Ovary (tissue), 9 donors: ENCODE measurements around the gene MTR. TPM values are rescaled to one million over a fixed set of nuclear protein-coding genes. Genes with fewer than 3 reads are reported as not detected.

Experiments
- DNase-seq, 5 donors: peaks; one replicate each; pipeline ENCODE4 v3.0.0-alpha.2; 2019 to 2020
- H3K27ac ChIP-seq, 2 donors: fragments of 200-600 bp; one replicate each; pipeline versions ENCODE4 v1.5.1 to v1.8.0; 2019 to 2022
- H3K27me3 ChIP-seq: fragments of 200-600 bp; one replicate; pipeline ENCODE4 v1.8.0; 2022
- H3K36me3 ChIP-seq: fragments of 200-600 bp; sonication (generic); one replicate; pipeline ENCODE4 v1.5.1; 2019
- H3K4me1 ChIP-seq: one replicate; pipeline ENCODE4 v1.8.1; 2013; ENCODE audit warnings: mild to moderate bottlenecking, moderate library complexity; ENCODE audit not compliant: insufficient read depth
- H3K4me3 ChIP-seq: fragments of 200-600 bp; sonication (generic); one replicate; pipeline ENCODE4 v1.5.1; 2017
- H3K9me3 ChIP-seq, 2 donors: fragments of 200-600 bp in 1 of 2; sonication (generic) in 1 of 2; one replicate each; pipeline versions ENCODE4 v1.5.1 to v1.8.1; 2013 to 2019; ENCODE audit warnings: mild to moderate bottlenecking in 1 of 2, moderate library complexity in 1 of 2
- CTCF ChIP-seq, 3 donors: fragments of 450-650 bp in 2 of 3; fragments of 200-600 bp in 1 of 3; IDR thresholded peaks; one replicate each; pipeline versions ENCODE4 v1.5.1 to v1.8.0; 2016 to 2022; ENCODE audit warnings: antibody characterized with exemption in 3 of 3, mild to moderate bottlenecking in 1 of 3
- EP300 ChIP-seq: sonication (generic); formaldehyde crosslinking; IDR thresholded peaks from one replicate; pipeline ENCODE4 v1.6.1; 2017; ENCODE audit warnings: antibody characterized with exemption
- POLR2A ChIP-seq: fragments of 450-650 bp; IDR thresholded peaks from one replicate; pipeline ENCODE4 v1.6.1; 2017; ENCODE audit warnings: antibody characterized with exemption, mild to moderate bottlenecking, moderate library complexity
- WGBS, 3 donors: extraction: QIAGEN DNeasy Blood & Tissue Kit in 1 of 3; methylation state at CpG; one replicate each; pipeline versions ENCODE4 v1.1.5 to v1.1.7; 2013 to 2017; 5-methylcytosine and 5-hydroxymethylcytosine counted together
- intact Hi-C, 4 donors: fragments of 100-400 bp; cut with DNase I; formaldehyde crosslinking; loops; one replicate each; pipeline versions ENCODE4 v1.11.0 to v1.15.1; 2022 to 2023
- polyA plus RNA-seq, 2 donors: library from polyadenylated mRNA; stranded (reverse); fragments of 200-250 nt in 1 of 2; fragments of 350-450 nt in 1 of 2; fragmentation: Illumina TruSeq in 1 of 2; extraction: RNeasy Lipid Tissue Mini Kit (QIAGEN cat#74804) in 1 of 2; gene quantifications; one replicate each; pipeline ENCODE4 v1.2.3, GENCODE V29; 2013 to 2014
- total RNA-seq, 7 donors: library from RNA; depleted of rRNA in 2 of 7; stranded (reverse); fragments of >200 nt in 2 of 7; fragmentation: NEBNext Ultra II Directional in 3 of 7; extraction: Animal tissue kit (Norgen Biotek cat#: 25700) in 3 of 7; gene quantifications; one replicate each; pipeline versions ENCODE4 v1.1.0 to v1.2.4, GENCODE V29; 2016 to 2023
- donor health status: DM: no; HTN: no; CAD: no; lungs with moderate emphysema.
- donor health status: DM: no; HTN: no; CAD: no.
- donor health status: Bipolar disorder and iron deficiency.
- donor health status: DM: yes; HTN: yes; CAD: no.
- donor health status: DM: no; HTN: no; CAD: no.
- donor health status: DM: yes; HTN: yes; CAD: no.

MTR gene
- total and polyA plus RNA-seq, 9 donors = 10.2 to 60.8 (median 49.5) TPM

DNA sequence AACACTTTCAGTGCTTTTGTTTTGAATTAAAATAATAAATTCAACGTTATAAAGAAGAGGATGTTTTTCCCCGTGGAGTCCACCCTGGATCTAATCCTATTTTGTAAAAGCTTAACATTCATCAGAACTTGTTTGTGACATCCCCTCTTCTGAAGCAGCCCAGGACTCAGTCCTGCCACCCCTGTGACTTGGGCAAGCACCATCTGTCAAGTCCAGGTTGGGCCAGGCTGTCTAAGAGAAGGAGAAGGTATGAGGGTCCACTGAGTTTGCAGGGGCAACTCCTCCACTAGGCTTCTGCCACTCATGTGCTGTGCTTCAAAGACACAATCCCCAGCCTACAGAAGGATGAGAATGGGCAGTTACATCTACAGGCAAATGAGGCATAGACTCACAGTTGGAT lies 149.5 kb downstream of the MTR start:
- intact Hi-C loops = no loop called here
- H3K27ac ChIP-seq = no peak overlapping the region
- no peaks in the 10 kb centered on the region for H3K9me3 ChIP-seq
- H3K27me3 ChIP-seq = no peaks in the 10 kb centered on the region
- WGBS, 3 donors = 11 to 20% (median 11%) methylated on average over 2 of the region's 2 CpGs
- H3K36me3 ChIP-seq = no peaks in the 10 kb centered on the region
- no peaks in the 10 kb centered on the region for H3K4me1 ChIP-seq
- no peak overlapping the region for H3K4me3 ChIP-seq
- no peak for DNase-seq
- TF ChIP-seq POLR2A (no peak), CTCF (IDR thresholded peaks at IDR 0.05) (no peak)

DNA sequence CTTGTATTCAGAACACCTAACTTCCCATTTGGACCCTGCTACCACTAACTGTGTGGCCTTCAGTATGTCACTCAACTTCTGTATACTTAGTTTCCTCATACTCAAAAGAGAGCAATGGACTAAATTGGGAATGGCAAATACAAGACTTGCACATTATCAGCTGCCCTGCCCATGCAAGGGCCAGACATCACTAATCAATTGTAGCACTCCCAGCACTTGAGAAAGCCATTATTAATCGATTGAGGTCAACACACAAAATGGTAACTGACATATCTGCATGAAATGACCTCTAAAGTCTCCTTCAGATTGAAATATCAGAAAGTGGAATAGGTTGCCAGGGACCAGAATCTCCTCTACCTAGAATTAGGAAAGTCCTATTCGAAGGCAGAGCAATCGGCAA lies 149.9 kb downstream of the MTR start:
- DNase-seq = no peak
- no peaks in the 10 kb centered on the region for H3K36me3 ChIP-seq
- intact Hi-C loops = no loop called here
- TF ChIP-seq CTCF (IDR thresholded peaks at IDR 0.05) = no peak
- no peak for TF ChIP-seq EP300
- TF ChIP-seq POLR2A = no peak
- 98% methylated on average over 3 of the region's 3 CpGs for WGBS, 3 donors
- no peak overlapping the region for H3K4me3 ChIP-seq
- no peaks in the 10 kb centered on the region for H3K27me3 ChIP-seq
- no peaks in the 10 kb centered on the region for H3K9me3 ChIP-seq
- no peaks in the 10 kb centered on the region for H3K4me1 ChIP-seq
- no peak overlapping the region for H3K27ac ChIP-seq

- WGBS, 3 donors = 72 to 75% (median 74%) methylated on average over 8 of the region's 8 CpGs
These were observed 152.7 kb downstream of the MTR start for GRCh38 chr1:236947794-236948193.

GRCh38 chr1:236948381-236948780 lies 153.3 kb downstream of the MTR start:
- DNase-seq = no peak
- H3K27ac ChIP-seq = no peak overlapping the region
- H3K4me1 ChIP-seq = no peaks in the 10 kb centered on the region
- H3K36me3 ChIP-seq = no peaks in the 10 kb centered on the region
- intact Hi-C loops = no loop called here
- no peak overlapping the region for H3K4me3 ChIP-seq
- TF ChIP-seq EP300 (no peak), POLR2A (no peak), CTCF (IDR thresholded peaks at IDR 0.05) (no peak)
- WGBS, 3 donors = 75 to 85% (median 80%) methylated on average over 4 of the region's 4 CpGs
- H3K27me3 ChIP-seq = no peaks in the 10 kb centered on the region
- no peaks in the 10 kb centered on the region for H3K9me3 ChIP-seq

More at GRCh38 chr1:236947794-236948193, 152.7 kb downstream of the MTR start:
- no peak for TF ChIP-seq EP300
- no peak for TF ChIP-seq POLR2A
- TF ChIP-seq CTCF (IDR thresholded peaks at IDR 0.05) = no peak
- Histone ChIP-seq H3K36me3 (no peaks in the 10 kb centered on the region), H3K27me3 (no peaks in the 10 kb centered on the region), H3K27ac (no peak overlapping the region), H3K4me1 (no peaks in the 10 kb centered on the region), H3K9me3 (no peaks in the 10 kb centered on the region), H3K4me3 (no peak overlapping the region)
- intact Hi-C loops = no loop called here
- DNase-seq = no peak

DNA sequence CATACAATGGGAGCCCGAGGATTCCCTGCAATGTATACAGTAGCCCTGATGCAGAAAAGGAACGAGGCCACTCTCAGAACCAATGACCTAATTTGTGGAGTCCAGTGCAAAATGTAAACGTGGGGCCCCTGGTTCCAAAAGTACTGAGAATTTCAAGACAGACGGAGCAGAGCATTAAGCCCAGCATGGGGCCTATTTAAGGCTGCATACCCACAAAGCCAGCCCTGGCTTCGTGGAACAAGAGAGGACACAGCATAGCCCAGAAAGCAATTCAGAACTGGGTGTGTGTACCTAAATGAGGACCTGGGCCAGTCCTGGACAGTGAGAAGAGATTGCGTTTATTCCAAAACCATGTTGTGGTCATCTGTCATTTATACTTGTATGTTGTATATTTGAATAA lies 153.9 kb downstream of the MTR start:
- Histone ChIP-seq H3K36me3 (no peaks in the 10 kb centered on the region), H3K9me3 (no peaks in the 10 kb centered on the region), H3K4me3 (no peak overlapping the region), H3K27me3 (no peaks in the 10 kb centered on the region), H3K27ac (no peak overlapping the region), H3K4me1 (no peaks in the 10 kb centered on the region)
- no peak for DNase-seq
- 80 to 88% (median 81%) methylated on average over 6 of the region's 6 CpGs for WGBS, 3 donors
- intact Hi-C loops = no loop called here
- TF ChIP-seq EP300 (no peak), CTCF (IDR thresholded peaks at IDR 0.05) (no peak), POLR2A (no peak)
